GM12801 (cell line): Measurements from ENCODE around the gene ZNF597.

ENCODE experiments used
- CTCF ChIP-seq: IDR thresholded peaks from one replicate; pipeline ENCODE4 v1.5.1; 2011; ENCODE audit warnings: control low read depth; ENCODE audit not compliant: insufficient read length; ENCODE audit errors: extremely low read depth

ZNF597 gene

DNA sequence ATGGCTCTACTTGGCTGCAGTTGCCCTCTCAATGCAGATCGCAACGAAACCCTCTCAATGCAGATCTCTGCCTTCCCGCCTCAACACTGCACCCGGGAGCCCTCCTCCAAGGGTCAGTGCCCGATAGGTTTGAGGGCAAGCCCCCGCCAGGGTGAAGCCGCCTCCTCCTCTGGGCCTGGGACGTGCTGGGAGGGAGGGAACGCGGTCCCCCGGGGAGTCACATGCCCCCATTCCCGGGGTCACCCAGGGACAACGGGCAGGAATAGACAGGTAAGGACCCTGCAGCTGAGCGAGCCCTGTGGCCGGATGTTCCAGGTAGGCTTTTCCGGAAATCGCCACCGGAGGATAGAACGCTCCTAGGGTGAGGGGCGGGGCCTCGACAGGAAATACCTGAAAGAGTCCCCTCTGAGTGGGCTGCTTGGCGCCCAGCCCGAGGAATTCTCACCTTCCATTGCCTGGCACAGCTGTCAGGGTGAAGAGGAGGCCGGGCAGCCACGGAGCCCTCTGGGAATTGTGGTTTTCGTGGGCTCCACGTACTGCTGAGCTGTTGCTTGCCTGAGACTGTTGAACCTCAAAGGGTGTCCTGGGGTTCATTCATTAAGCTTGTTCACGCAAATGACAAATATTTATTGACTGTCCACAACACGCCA lies 29.4 kb downstream of the ZNF597 start:
- TF ChIP-seq CTCF, result no peak

- TF ChIP-seq CTCF, result no peak
Measured at GRCh38 chr16:3408561-3409197, 34.6 kb downstream of the ZNF597 start.

DNA sequence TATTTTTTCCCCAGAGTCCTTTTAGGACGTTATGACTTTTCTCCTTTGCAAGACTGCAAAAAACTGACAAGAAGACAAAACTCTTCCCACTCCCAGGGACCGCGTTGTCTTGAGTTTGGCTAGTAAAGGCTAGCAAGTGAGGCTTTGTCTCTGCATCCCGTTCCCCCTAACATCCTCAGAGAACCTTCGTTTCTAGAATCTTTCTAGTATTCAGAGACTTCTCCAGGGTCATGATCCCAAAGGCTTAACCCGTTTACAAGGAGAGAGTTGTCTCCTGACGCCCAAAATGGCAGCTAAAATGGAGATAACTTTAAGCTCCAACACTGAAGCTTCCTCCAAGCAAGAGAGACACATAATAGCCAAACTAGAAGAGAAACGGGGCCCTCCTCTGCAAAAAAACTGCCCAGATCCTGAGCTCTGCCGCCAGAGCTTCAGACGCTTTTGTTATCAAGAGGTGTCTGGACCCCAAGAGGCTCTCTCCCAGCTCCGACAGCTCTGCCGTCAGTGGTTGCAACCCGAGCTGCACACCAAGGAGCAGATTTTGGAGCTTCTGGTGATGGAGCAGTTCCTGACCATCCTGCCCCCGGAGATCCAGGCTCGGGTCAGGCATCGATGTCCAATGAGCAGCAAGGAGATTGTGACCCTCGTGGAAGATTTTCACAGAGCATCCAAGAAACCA lies 41.4 kb downstream of the ZNF597 start:
- no peak for TF ChIP-seq CTCF

DNA sequence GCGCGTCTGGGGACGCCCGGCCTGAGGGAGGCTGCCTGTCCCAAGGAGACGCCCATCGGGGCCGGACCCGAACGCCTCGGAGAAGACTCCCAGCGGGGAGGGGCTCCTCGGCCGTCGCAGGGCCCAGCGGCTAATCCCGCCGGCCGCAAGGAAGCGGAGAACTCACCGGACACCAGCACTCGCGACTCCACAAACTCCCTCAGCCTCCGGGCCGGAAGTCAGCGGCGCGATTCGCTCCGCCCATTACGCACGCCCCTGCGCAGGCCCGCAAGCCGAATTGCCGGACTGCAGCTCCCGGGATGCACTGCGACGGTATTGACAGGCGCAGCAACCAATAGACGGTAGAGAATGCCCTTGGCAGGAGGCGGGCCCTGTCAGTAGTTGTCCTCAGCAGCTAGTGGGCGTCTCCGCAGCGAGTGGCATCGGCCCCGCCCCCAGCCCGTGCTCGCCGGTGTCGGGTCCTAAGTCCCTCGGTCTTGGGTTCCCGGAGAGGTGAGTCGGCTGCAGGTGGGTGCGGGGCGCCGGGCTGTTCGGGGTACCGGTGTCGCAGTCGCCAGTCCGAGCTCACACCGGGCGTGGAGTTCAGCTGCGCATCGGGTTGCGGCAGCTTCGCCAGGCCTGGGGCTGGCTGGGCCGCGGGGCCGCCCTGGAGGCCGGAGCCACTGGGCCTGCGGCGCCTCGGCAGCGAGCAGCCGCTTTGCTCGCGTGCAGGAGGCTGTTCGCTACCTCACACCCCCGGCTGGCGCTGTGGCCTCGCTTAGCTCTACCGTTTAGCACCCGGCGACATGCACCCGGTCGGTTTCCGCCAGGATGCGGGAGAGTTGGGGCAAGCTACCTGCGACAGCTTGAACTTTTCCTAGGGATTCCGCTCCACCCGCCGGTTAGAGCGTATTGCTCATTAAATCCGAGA lies 42.3 kb downstream of the ZNF597 start, which contains the start of the genes ZNF174 and ZSCAN32:
Gene ZNF174, plus strand, starts transcription at position 437 of the 910 bp plus-strand sequence. CDS start 790 bp downstream, outside the sequence.
Gene ZSCAN32, minus strand, starts transcription at position 226 of the 910 bp plus-strand sequence. CDS start 3,447 bp downstream, outside the sequence.
- TF ChIP-seq CTCF, result no peak

GRCh38 chr16:3400446-3400778 lies 42.9 kb downstream of the ZNF597 start:
- no peak for TF ChIP-seq CTCF

GRCh38 chr16:3389663-3390338 lies 53.5 kb downstream of the ZNF597 start:
- TF ChIP-seq CTCF, result no peak
